Parathyroid adenoma (tissue), 2 donors: ENCODE measurements around the gene INPP1.
A peak's percentile ranks its signal among the peaks of the same experiment; 100 is the strongest.

Experiments
- H2AFZ ChIP-seq: fragments of 300-600 bp; sonication (generic); one replicate; pipeline ENCODE4 v1.7.0; 2017; ENCODE audit warnings: antibody characterized with exemption, mild to moderate bottlenecking
- H3K27ac ChIP-seq: fragments of 300-600 bp; sonication (generic); one replicate; pipeline ENCODE4 v1.7.0; 2017
- H3K27me3 ChIP-seq: fragments of 300-600 bp; sonication (generic); one replicate; pipeline ENCODE4 v1.7.0; 2017; ENCODE audit warnings: low read length; ENCODE audit not compliant: control insufficient read depth, insufficient read depth
- H3K36me3 ChIP-seq: fragments of 300-600 bp; sonication (generic); one replicate; pipeline ENCODE4 v1.7.0; 2017; ENCODE audit warnings: low read length; ENCODE audit not compliant: control insufficient read depth, insufficient read depth
- H3K4me1 ChIP-seq: fragments of 300-600 bp; sonication (generic); one replicate; pipeline ENCODE4 v1.7.0; 2017; ENCODE audit warnings: control low read depth
- H3K4me2 ChIP-seq: fragments of 300-600 bp; sonication (generic); one replicate; pipeline ENCODE4 v1.7.0; 2017; ENCODE audit warnings: low read length
- H3K4me3 ChIP-seq: fragments of 300-600 bp; sonication (generic); one replicate; pipeline ENCODE4 v1.7.0; 2017; ENCODE audit warnings: low read depth, low read length
- H3K79me2 ChIP-seq: fragments of 300-600 bp; sonication (generic); one replicate; pipeline ENCODE4 v1.7.0; 2017; ENCODE audit warnings: control low read depth
- H3K9ac ChIP-seq: fragments of 300-600 bp; sonication (generic); one replicate; pipeline ENCODE4 v1.7.0; 2017; ENCODE audit warnings: mild to moderate bottlenecking
- H3K9me3 ChIP-seq: fragments of 300-600 bp; sonication (generic); one replicate; pipeline ENCODE4 v1.7.0; 2017; ENCODE audit warnings: low read length; ENCODE audit not compliant: control insufficient read depth
- TF ChIP-seq, protein P1 (sequence below): fragments of 300-600 bp; sonication (generic); IDR thresholded peaks from one replicate; pipeline ENCODE4 v1.7.0; 2017; ENCODE audit warnings: antibody characterized with exemption, mild to moderate bottlenecking
- donor health status: primary hyperparathyroidism.

INPP1 gene

DNA sequence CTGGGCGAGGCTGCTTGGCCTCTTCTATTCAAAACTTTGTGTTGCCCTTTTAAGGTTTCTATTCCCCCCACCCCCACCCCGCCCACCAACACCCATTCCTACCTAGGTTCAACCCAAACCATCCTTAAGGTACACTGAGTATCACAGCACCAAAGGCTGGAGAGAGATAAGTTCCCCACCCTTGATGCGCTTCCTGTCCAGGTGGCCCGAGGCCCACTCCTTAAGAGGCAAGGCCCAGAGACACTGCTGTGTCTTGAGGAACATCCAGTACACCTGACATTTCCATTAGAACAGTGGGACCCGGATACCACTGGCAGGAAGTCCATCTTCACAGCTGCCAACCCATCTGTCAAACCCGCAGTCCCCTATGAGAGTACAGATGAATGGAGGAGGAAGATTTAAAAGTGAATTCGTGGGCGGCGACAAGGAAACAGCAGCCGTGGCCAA lies 277 bp upstream of the INPP1 start:
- Histone ChIP-seq H3K27ac (peak overlapping the region; percentile 93), H3K4me3 (peak overlapping the region; percentile 65), H3K9me3 (no peaks in the 10 kb centered on the region), H3K27me3 (no peaks in the 10 kb centered on the region), H2AFZ (peak overlapping the region; percentile 99), H3K79me2 (peaks cover 9% of the 10 kb centered on the region), H3K4me1 (peaks cover 15% of the 10 kb centered on the region), H3K4me2 (peak overlapping the region; percentile 73), H3K36me3 (no peaks in the 10 kb centered on the region), H3K9ac (peak overlapping the region; percentile 91)
- TF ChIP-seq, protein P1, sequence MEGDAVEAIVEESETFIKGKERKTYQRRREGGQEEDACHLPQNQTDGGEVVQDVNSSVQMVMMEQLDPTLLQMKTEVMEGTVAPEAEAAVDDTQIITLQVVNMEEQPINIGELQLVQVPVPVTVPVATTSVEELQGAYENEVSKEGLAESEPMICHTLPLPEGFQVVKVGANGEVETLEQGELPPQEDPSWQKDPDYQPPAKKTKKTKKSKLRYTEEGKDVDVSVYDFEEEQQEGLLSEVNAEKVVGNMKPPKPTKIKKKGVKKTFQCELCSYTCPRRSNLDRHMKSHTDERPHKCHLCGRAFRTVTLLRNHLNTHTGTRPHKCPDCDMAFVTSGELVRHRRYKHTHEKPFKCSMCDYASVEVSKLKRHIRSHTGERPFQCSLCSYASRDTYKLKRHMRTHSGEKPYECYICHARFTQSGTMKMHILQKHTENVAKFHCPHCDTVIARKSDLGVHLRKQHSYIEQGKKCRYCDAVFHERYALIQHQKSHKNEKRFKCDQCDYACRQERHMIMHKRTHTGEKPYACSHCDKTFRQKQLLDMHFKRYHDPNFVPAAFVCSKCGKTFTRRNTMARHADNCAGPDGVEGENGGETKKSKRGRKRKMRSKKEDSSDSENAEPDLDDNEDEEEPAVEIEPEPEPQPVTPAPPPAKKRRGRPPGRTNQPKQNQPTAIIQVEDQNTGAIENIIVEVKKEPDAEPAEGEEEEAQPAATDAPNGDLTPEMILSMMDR = no peak

DNA sequence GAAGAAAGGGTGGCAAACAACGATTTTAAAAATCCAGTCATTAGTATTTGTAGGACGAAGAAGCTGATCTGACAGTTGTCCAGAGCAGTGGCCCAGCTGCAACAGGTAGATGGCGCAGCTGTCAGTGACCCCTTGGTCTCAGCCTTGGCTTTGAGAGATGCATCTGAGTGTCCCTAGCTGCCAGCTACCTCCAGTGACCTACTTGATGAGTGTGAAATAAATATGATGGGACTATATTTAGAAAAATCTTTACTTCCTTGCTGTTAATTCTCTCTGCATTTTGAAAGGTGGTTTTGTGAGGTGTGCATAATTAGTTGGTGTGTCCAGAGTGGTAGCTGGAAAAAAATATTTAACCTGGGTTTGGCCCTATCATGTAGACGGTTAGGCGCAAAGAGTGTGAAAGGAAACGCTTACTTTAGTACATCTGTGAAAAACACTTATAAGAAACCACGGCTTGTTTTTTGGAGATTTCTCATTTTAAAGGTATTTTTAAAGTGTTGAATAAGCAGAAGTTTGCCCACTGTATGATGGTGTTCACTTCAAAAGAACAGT lies 963 bp downstream of the INPP1 start:
- peaks cover 18% of the 10 kb centered on the region for H3K4me1 ChIP-seq
- TF ChIP-seq, protein P1 = peak; percentile 25
- H3K9ac ChIP-seq = peak overlapping the region; percentile 91
- no peaks in the 10 kb centered on the region for H3K9me3 ChIP-seq
- peak overlapping the region; percentile 65 for H3K4me3 ChIP-seq
- no peaks in the 10 kb centered on the region for H3K27me3 ChIP-seq
- H3K4me2 ChIP-seq = peak overlapping the region; percentile 73
- H3K79me2 ChIP-seq = peaks cover 19% of the 10 kb centered on the region
- peak overlapping the region; percentile 93 for H3K27ac ChIP-seq
- peak overlapping the region; percentile 99 for H2AFZ ChIP-seq
- no peaks in the 10 kb centered on the region for H3K36me3 ChIP-seq

DNA sequence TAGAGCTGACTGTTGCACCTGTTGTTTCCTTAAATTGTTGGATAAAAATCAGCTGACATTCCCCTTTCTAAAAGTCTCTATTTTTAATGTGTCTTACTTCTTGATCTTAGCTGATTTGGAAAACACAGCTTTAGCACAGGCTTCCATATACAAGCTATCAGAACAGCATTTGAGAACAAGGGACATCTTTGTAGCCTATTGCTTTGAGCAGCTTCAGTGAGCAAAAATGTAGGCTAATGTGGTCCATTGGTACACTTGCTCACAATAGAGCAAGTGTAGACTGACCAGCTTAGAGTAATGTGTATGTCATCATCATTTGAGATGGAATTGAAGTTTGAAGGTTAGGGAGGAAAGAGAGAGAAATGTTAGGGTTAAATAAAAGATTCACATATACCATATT lies 7.0 kb downstream of the INPP1 start:
- Histone ChIP-seq H3K9me3 (no peaks in the 10 kb centered on the region), H3K27ac (peak overlapping the region; percentile 95)
- TF ChIP-seq, protein P1 = no peak

DNA sequence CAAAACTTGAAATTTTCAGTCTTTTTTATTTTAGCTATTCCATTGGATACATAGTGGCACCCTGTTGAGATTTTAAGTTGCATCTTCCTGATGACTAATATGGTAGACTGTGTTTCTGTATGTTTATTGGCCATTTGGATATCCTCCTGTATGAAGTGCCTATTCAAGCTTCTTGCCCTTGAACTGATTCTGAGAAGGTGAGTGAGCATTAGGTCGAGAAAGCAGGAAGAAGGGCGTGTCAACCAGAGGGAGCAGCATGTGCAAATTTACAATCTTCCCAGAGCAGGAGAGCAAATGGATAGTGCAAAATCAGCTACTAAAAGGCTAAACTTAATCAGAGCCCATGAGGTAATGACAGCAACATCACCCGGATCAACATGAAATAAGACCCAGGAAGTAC lies 8.6 kb downstream of the INPP1 start:
- Histone ChIP-seq H3K36me3 (no peaks in the 10 kb centered on the region), H3K27me3 (no peaks in the 10 kb centered on the region), H3K4me2 (no peak overlapping the region), H2AFZ (no peak overlapping the region), H3K9ac (no peak overlapping the region), H3K27ac (peak overlapping the region; percentile 95), H3K4me3 (no peak overlapping the region), H3K9me3 (no peaks in the 10 kb centered on the region), H3K4me1 (peaks cover 66% of the 10 kb centered on the region), H3K79me2 (peaks cover 21% of the 10 kb centered on the region)
- TF ChIP-seq, protein P1 = no peak

More for the DNA sequence above, 7.0 kb downstream of the INPP1 start:
- H3K27me3 ChIP-seq = no peaks in the 10 kb centered on the region
- peaks cover 60% of the 10 kb centered on the region for H3K4me1 ChIP-seq
- H3K4me3 ChIP-seq = no peak overlapping the region
- H2AFZ ChIP-seq = peak overlapping the region; percentile 4
- peak overlapping the region; percentile 52 for H3K4me2 ChIP-seq
- H3K79me2 ChIP-seq = peaks cover 25% of the 10 kb centered on the region
- H3K36me3 ChIP-seq = no peaks in the 10 kb centered on the region
- H3K9ac ChIP-seq = no peak overlapping the region
